NCI-H2081 treated with DMSO at 0.1 percent for 48 hours (cell line): ENCODE measurements around the gene PHRF1.

Source experiments
- DNase-seq: peaks from one replicate; lab custom pipeline; 2025; lab: John Stamatoyannopoulos, UW

PHRF1 gene

DNA sequence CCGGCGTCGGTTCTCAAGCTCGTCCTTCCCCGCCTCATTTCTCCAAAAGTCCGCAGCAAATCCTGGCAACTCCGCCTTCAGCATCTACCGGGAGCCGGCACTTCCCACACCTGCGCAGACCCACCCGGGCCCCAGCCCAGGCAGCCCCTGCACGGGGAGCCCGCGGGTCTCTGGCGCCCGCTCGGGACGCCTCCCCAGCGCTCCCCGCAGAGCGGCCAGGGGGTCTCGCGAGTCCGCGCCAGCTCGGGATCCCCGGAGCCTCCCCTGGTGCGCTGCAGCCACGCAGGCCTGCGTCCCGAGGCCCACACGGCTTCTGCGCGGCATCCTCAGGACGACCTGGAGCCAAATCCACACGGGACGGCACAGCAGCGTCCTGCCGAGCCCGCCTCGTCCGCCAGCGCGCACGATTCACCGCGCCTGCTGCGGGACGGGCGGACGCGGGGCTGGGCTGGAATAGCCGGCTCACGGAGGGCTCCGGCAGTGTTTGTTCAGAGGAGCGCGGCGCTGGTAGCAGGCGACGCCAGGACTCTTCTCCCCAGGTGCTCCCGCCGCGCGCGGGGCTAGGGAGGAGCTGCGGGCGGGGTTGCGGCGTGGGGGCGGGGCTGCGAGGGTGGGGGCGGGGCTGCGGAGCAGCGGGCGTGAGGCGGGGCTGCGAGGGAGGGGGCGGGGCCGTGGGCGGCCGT is 816 bp upstream of the PHRF1 start:
- peak; percentile 57 for DNase-seq

DNA sequence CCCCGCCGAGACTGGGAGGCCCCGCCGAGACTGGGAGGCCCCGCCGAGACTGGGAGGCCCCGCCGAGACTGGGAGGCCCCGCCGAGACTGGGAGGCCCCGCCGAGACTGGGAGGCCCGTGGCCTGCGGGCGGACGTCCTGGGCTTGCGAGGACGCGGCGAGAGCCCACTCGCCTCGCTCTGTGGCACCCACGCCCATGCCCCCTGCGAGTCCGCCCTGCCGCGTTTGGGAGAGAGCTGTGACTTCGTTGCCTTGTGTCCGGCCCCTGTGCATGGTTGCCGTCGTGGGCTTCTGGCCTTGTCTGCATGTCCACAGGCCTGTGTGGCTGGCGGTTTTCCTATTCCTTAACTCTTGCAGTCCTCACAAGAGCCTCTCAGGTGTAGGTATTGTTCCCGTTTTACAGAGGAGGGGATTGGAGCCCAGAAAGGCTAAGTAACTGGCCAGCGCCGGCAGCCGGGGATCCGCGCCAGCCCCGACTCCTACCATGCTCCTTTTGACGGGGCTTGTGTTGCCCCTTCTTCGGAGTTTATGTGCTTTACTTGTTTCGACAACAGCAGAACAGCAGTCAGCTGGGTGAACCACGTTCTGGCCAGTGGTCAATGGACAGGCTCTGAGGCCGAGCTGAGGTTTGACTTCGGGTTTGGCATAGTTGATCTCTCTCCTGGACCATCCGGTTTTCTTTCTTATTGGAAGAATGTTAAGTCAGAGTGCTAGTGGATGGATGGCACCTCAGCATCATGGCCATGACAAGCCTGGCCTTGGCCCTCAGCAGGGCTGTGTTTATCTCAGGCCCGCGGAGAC is 741 bp downstream of the PHRF1 start:
- DNase-seq, result no peak

DNA sequence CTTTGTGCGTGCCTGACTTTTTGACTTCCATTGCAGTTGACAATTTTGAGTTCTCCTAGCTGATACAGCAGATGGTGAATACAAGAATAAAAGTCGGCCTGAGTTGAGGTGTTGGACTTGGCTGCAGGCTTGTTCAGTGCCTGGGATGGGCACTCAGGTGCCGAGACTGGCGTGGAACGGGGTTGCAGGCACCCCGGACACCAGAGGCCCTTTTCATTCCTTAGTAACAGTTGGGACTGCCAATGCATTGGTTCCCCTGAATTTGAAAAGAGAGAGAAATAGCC is 1.3 kb downstream of the PHRF1 start:
- DNase-seq, result no peak

DNA sequence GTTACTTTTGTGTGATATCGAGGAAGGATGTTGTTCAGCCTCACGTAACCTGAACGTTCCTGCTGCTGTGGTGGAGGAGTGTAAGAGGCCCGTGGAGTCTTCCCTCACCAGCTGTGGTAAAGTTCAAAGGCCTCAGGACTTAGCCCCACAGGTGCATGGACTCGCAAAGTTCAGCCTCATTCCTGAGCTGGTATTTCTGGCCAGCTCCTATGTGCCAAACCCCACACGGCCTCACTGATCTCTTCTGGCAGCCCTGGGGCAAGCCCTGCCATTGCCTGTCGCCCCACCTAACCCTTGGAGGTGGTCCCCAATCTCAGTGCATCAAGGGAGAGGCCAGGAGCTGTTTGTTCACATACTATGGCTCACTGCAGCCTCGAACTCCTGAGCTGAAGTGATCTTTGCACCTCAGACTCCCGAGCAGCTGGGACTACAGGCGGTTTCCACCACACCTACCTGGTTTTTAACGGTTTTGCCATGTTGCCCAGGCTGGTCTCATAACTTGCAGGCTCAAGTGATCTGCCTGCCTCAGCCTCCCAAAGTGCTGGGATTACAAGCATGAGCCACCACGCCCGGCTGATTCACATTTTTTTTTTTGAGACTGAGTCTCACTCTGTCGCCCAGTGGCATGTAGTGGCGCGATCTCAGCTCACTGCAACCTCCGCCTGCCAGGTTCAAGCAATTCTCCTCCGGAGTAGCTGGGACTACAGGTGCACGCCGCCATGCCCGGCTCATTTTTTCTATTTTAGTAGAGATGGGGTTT is 2.2 kb downstream of the PHRF1 start:
- DNase-seq, result no peak

DNA sequence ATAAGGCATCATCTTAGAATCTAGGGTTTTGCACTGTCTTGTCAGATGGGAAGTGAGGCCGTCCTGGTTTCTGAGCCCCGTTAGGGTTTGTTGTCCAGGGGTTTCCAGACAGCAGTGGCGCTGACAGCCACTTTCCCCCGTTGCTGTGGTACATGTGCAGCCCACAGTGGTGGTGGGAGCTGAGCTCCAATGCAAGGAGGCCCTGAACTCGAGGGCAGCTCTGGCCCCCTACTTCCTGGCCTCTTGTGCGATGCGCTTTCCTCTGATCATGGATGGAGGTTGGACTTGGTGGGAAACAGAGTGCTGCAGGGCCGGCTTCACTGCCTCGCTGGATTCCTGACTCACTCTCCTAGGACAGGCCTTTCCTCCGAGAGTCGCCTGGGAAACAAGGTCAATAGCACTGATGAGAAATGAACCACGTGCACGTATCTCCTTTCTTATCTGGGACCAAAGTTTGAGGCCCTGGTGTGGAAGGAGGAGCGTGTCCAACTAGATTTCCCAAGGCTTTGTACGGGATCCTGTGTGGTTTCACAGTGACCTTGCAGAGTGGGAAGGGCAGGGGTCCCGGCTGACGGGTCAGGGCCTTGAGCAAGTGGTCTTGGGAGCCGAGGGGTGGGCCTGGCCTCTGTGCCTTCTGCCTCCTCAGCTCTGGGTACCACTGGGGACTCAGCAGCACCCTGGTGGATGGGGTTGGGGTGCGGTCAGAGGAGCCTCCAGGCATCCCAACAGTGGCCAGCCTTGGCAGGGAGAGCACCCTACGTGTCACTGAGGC is 3.7 kb downstream of the PHRF1 start:
- no peak for DNase-seq

DNA sequence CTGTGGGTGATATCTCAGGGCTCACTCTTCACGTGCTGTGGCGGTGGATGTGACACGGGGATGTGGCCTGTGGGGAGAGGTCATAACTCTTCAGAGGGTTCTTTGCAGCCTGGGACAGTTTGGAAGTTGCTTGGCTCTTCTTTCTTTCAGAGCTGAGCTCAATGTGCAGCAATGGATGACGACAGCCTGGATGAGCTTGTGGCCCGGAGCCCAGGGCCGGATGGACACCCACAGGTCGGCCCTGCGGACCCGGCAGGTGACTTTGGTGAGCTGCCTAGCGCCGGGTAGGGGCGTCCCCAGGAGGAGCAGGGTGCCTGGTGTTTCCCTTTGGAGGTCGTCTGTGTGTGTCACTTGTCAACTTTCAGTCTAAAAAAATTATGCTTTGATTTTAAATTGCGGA is 5.1 kb downstream of the PHRF1 start:
- no peak for DNase-seq

DNA sequence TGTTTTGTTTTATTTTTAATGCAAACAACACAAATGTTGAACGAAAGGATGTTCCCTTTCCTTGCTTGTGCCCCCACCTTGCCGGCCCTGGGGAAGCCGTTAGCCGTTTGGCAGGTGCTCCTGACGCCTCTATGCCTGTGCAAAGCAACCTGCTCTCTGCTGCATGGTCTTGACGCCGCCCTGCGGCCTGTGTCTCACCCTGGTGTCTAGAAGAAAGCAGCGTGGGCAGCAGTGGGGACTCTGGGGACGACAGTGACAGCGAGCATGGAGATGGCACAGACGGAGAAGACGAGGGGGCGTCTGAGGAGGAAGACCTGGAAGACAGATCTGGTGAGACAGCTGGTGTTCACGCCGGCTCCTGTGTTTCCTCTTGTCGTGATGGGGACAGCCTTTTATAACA is 5.5 kb downstream of the PHRF1 start:
- DNase-seq, result no peak

DNA sequence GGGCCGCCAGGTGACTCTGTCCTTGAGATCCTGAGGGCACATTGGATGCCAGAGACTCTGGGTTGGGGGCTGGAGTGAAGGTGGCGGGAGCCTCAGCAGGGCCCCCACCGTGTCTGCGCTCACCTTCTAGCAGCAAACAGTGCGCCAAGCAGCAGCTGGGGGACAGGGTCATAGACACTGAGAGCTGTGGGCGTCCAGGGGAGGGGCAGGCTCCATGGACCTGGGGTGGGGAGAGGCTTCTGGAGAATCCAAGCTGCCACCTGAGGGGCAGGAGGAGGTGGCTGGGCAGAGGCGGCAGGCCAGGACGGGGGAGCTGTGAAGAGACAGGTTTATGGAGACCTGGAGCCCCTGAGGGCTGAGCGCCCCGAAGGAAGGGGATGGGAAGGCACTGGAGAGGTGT is 8.0 kb downstream of the PHRF1 start:
- DNase-seq, result no peak

DNA sequence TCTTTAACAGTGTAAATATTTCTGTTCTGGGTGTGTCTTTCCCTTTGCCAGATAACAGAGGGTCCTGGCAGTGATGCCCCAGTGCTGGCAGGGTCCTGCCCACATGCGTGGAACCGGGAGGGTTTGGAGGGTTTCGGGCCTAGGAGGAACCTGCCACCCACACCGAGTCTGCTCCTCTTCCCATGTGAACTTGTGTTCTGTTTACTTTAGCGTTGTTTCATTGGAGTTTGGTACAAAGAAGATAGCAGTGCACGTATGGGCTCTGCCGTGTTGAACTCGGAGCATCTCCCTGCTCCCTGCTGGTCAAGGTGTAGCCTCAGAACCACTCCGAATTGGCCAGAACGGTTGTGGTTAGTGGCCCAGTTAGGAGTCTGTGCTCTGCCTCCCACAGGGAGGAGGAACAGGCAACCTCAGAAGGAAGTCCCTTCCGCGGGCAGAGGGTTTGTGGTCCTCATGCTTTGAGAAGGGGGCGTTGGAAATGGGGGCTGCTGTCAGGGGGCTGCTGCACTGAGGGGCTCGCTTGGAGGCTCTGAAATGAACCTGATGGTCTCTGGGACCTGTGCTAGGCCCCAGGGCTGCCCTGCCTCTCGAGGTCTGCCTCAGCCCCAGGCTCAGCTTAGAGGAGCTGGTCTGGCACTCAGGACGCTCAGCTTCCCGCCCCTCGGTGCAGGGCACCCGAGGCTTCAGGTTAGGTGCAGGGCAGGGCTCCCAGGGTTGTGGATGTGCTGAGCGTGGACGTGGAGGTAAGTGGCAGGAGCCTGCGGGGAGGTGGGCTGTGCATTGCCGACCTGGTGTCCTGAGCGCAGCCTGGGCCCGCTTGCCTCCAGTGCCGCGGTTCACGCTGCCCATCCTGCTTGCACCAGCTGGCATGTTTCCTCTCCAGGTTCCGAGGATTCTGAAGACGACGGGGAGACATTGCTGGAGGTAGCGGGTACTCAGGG is 10.4 kb downstream of the PHRF1 start:
- no peak for DNase-seq

DNA sequence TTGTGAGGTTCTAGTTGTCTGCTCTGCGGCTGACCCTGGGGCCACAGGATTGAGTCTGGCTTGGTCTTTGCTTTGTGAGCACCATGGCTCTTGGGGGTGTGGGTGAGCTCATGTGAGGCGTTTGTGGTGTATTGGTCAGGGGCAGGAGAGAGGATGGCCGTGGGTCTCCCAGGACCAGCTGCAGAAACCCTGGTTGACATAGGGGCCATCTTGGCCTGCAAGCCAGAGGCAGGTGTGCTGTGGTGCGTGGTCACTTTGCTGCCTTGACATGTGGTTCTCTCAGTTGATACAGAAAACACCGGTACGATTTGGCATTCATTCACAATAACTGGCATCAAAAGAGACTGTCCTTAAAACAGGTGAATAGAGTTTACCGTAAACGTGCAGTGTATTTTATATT is 11.3 kb downstream of the PHRF1 start:
- no peak for DNase-seq

DNA sequence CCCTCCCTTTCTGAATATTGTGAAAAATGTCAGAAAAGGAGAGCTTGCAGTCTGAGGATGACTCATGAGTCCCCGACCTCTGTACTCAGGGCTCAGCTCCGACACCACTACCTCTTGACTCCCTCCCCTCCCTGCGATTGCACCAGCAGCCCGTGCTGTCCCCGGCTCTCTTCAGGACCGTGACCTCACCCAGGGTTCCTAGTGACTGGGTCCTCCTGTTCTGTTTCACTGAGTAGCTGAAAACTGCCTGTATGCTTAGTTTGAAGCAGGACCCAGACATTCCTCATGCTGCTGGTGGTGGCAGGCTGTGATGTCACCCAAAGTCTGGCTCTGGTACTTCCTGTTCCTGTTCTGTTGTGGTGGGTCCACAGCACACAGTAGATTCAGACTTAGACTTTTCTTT is 11.7 kb downstream of the PHRF1 start:
- DNase-seq, result no peak

DNA sequence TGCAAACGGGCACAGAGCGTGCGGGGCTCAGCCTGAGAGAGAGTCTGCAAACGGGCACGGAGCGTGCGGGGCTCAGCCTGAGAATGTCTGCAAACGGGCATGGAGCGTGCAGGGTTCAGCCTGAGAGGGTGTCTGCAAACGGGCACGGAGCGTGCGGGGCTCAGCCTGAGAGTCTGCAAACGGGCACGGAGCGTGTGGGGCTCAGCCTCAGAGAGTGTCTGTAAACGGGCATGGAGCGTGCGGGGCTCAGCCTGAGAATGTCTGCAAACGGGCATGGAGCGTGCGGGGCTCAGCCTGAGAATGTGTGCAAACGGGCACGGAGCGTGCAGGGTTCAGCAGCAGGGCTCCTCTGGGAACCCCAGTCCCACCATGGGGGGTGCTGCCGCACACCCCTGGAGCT is 13.5 kb downstream of the PHRF1 start:
- DNase-seq, result no peak

DNA sequence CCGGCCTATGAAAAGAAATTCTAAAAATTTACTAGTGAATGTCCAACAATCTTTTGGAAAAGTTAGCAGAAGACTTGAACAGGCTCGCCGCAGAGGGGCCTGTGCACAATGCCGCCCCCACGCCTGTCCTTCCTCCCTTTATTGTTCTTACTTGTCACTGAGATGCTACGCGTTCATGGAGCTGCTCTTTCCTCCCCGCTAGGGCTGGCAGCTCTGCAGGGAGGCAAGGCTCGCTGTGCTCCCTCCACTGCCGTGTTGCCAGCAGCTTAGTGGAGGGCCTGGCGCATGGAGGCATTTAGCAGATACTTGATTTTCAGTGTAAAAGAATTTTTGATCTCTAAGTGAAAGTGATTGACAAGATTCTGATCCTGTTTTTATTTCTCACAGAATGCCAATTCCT is 14.7 kb downstream of the PHRF1 start:
- no peak for DNase-seq

DNA sequence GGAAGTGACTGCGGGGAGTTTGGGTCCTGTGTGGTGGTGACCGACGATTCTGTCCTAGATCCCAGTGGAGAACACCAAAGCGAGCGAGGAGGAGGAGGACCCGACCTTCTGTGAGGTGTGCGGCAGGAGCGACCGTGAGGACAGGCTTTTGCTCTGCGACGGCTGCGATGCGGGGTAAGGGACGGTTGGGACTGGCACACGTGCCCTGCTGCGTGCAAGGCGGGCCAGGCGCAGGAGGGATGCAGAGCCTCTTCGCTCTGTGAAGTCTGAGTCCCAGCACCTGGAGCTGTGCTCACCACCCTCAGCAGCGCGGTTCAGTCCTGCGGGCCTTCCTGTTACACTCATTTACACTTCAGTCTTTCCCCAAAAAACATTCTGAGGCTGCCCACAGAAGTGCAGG is 16.2 kb downstream of the PHRF1 start:
- no peak for DNase-seq

DNA sequence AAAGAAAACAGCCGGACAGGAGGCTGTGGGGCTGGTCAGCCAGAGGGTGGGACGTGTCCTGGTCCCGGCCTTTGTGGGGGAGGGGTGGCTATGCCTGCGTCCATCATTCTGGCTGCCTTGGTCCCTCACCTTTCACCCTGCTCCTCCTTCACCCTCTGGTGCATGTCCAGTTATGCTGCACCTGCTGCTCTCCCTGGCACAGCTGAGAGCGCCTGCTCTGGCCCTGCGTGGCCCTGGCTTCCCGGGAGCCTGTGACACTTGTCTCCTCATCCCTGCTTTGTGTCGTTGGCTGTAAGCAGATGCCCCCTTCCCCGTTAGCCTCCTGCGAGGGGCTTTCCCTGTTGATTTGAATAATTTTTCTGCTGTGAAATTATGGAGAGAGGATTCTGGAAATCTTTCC is 16.6 kb downstream of the PHRF1 start:
- no peak for DNase-seq

DNA sequence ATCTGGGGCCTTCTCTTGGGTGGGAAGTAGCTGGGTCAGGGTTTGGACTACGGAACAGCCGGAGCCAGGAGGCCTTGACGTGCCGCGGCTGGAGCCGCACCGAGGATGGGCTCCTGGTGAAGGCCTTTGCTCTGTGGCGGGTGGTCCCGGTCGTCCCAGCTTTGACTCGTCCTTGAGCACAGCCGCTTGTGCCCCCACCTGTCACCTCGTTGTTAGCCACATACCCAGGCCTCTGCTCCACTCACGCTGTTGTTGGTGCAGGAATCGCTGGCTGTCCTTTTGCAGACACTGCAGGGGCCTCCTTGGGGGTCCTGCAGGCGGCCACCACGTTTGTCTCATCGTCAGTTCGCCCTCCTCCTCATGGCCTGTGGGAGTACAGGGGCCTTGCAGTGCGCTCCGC is 17.1 kb downstream of the PHRF1 start:
- DNase-seq, result no peak

DNA sequence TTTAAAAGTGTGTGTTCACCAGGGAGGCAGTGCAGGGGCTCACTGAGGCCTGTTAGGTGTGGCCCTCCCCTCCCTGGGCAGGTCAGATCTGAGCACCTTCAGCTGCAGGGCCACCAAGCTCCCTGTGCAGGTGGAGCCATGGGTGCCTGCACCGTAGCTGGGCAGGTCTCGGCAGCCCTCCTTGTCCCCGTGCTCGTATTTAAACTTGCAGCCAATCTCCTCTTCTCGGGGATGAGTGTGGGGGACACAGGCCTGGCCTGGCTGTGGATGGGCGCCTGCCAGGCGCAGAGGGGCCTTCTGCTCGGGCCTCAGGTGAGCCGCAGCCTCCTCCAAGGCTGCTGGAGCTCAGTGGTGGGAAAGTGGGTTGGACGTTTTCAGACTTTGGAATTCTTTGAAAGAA is 19.1 kb downstream of the PHRF1 start:
- no peak for DNase-seq

DNA sequence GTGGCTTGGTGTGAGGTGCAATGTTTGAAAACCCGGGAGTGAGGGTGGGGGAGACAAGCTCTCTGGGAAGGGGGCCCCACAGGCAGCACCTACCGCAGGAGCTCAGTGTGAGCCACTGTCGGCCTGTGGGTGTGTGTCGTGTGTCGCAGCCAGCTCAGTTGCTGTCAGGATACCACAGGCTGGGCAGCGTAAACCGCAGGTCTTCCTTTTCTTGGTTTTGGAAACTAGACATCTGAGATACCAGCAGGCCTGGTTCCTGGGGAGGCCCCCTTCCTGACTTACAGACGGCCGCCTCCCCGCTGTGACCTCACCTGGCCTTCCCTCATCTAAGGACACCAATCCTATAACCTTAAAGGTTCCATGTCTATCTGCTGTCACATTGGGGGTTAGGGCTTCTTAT is 20.1 kb downstream of the PHRF1 start:
- no peak for DNase-seq

DNA sequence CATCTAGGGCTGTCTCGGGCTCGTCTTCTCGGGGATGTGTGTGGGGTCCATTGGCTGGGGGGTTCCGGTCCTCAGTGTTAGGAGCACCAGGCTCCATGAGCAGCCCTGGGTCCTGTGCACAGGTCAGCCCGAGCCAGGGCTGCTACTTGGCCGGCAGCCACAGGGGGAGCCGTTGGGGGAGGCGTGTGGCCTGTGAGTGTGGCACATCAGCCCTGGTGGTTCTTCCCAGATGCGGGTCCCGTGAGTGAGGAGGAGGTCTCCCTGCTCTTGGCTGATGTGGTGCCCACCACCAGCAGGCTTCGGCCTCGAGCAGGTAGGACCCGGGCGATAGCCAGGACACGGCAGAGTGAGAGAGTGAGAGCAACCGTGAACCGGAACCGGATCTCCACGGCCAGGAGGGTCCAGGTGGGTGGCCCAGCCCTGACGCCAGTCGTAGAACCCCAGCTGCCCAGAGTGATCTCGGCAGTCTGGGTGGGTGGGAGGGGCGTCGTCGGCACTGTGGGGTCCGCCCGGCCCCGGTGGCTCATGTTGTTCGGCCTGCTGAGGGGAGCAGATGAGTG is 21.0 kb downstream of the PHRF1 start:
- no peak for DNase-seq

DNA sequence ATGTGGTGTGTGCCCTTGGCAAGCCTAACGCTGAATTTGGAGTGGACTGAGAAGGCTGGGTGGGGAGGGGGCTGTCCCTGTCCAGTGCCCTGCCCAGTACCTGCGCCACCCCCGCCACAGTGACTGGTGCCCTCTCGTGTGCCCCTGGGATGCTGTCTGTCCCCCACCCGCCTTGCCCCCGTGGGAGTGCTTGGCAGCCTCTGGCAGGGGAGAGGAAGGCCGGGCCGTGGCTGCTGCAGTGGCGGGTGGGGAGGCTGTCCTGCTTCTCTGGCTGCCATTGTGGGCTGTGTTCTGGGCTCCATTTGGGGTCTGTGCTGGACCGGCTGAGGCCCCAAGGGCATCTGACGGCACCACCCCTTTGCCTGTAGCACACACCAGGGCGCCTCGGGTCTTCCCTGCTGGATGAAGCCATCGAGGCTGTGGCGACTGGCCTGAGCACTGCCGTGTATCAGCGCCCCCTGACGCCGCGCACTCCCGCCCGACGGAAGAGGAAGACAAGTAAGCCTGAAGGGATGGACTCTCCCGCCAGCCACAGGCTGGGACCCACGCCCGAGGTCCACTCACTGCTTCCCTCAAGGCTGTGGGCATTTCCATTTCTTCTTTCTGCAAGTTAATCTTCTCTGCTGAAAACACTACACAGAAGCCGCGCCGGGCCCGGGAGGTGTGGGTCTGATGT is 21.9 kb downstream of the PHRF1 start:
- no peak for DNase-seq
